Ishikawa (cell line): ENCODE data around the gene XRCC4.

Source experiments
- CEBPB ChIP-seq: IDR thresholded peaks from 2 replicates; pipeline ENCODE4 v1.6.1; 2012
- EGR1 ChIP-seq: IDR thresholded peaks from 2 replicates; pipeline ENCODE4 v1.6.1; 2012
- EP300 ChIP-seq: IDR thresholded peaks from 2 replicates; pipeline ENCODE4 v1.6.1; 2012; ENCODE audit warnings: borderline replicate concordance
- FOXM1 ChIP-seq: IDR thresholded peaks from 2 replicates; pipeline ENCODE4 v1.6.1; 2012; ENCODE audit warnings: low read depth, borderline replicate concordance
- NFIC ChIP-seq: IDR thresholded peaks from 2 replicates; pipeline ENCODE4 v1.6.1; 2012
- RAD21 ChIP-seq: IDR thresholded peaks from 2 replicates; pipeline ENCODE4 v1.6.1; 2012; ENCODE audit warnings: low read depth
- REST ChIP-seq: IDR thresholded peaks from 2 replicates; pipeline ENCODE4 v1.6.1; 2012; ENCODE audit warnings: low read depth, mild to moderate bottlenecking
- TAF1 ChIP-seq: IDR thresholded peaks from 2 replicates; pipeline ENCODE4 v1.6.1; 2012; ENCODE audit warnings: low read depth, mild to moderate bottlenecking
- TEAD4 ChIP-seq: IDR thresholded peaks from 2 replicates; pipeline ENCODE4 v1.6.1; 2012
- USF1 ChIP-seq: IDR thresholded peaks from 2 replicates; pipeline ENCODE4 v1.6.1; 2012
- YY1 ChIP-seq: IDR thresholded peaks from 2 replicates; pipeline ENCODE4 v1.6.1; 2012; ENCODE audit warnings: low read depth
- ZBTB7A ChIP-seq: IDR thresholded peaks from 2 replicates; pipeline ENCODE4 v1.6.1; 2012; ENCODE audit warnings: low read depth
- TF ChIP-seq, protein P1 (sequence below): IDR thresholded peaks from 2 replicates; pipeline ENCODE4 v1.6.1; 2012

DNA sequence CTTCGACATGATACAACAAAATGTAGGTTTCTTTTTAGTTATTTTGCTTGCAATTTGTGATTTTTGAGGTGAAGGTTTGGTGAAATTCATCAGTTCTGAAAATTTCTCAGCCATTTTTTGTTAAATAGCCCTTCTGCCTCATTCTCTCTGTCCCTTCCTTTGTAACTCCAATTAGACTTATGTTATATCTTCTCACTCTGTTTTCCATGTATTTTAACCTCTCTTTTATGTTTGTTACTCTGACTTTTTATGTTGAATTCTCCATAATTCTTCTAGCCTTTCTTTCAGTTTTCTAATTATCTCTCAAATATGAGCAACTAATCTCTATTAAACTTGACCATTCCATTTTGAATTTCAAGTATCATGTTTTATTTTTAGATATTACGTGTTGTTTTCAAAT is 222.0 kb downstream of the XRCC4 start:
- no peak for TF ChIP-seq REST
- TF ChIP-seq, protein P1, sequence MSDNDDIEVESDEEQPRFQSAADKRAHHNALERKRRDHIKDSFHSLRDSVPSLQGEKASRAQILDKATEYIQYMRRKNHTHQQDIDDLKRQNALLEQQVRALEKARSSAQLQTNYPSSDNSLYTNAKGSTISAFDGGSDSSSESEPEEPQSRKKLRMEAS, result no peak
- TF ChIP-seq EGR1, result no peak
- no peak for TF ChIP-seq NFIC
- TF ChIP-seq CEBPB, result no peak
- TF ChIP-seq RAD21, result no peak
- no peak for TF ChIP-seq EP300
- TF ChIP-seq FOXM1, result no peak
- TF ChIP-seq ZBTB7A, result no peak
- no peak for TF ChIP-seq TEAD4
- no peak for TF ChIP-seq YY1
- no peak for TF ChIP-seq USF1
- no peak for TF ChIP-seq TAF1
